PFSK-1 (cell line): ENCODE results near the gene FER.

Experiments used
- FOXP2 ChIP-seq: optimal IDR thresholded peaks from 2 replicates; pipeline ENCODE3; 2011; ENCODE audit warnings: borderline replicate concordance, control low read depth, inconsistent platforms; ENCODE audit not compliant: insufficient read depth; ENCODE audit errors: extremely low read length, extremely low read depth
- POLR2AphosphoS5 ChIP-seq: IDR thresholded peaks from 2 replicates; pipeline ENCODE4 v1.6.1; 2012; ENCODE audit warnings: low read depth, mild to moderate bottlenecking, control low read depth, low read length, moderate library complexity
- SIN3A ChIP-seq: IDR thresholded peaks from 2 replicates; pipeline ENCODE4 v1.6.1; 2012; ENCODE audit warnings: mild to moderate bottlenecking, low read length, moderate library complexity, borderline replicate concordance; ENCODE audit not compliant: insufficient read depth
- TAF1 ChIP-seq: IDR thresholded peaks from 2 replicates; pipeline ENCODE4 v1.6.1; 2012; ENCODE audit warnings: low read length, control low read depth, borderline replicate concordance; ENCODE audit not compliant: insufficient read depth
- TF ChIP-seq, protein P1 (sequence below), 2 experiments: IDR thresholded peaks; 2 replicates each; pipeline versions ENCODE4 v1.6.1 to v1.8.0; 2011 to 2012; ENCODE audit warnings: low read depth in 2 of 2, low read length in 2 of 2, control low read depth in 1 of 2, inconsistent platforms in 1 of 2, mild to moderate bottlenecking in 1 of 2, moderate library complexity in 1 of 2; ENCODE audit not compliant: insufficient read depth in 1 of 2

Gene FER

DNA sequence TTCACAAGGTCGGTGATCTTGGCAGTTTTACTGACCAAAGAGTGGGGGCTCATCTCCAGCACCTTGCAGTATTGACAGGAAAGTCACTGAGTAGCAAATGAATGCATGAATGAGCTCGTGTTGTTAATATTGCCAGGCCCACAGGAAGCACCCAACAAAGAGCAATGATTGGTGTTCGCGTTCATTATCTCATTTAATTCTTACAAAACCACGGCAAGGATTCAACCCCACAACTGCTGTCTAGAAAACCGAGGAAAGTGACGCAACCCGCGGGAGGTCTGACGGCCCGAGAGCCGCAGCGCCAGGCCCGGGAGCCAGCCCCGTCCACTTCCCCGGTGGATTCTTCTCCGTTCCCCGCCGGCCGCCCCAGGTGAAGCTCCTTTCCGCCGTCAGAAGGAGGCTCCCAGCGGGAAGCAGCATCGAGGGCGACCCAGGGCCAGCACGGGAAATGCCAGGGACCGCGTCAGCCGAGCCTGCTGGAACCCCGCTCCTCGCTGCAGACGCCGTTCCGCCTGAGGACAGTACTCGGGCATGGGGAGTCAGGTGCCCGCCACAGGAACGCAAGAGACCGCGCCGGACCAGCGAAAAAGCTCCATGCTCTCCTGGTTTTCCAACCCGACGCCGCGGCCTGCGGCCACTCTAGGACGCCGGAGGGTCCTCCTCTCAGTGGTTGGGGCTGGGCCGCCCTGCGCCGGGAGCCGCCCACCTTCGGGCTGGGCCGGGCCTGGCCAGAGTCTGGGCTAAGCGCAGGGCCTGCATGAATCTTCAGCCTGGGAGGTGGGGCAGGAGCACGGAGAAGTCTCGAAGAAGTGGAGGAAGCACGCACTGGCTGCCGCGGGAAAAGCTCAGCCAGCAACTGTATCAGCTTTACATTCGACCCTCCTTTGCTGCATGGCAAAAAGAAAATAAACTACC lies 19.8 kb upstream of the FER start:
- peak; percentile 71; the same call in 1 of the 2 replicates for TF ChIP-seq POLR2AphosphoS5
- no peak for TF ChIP-seq FOXP2
- TF ChIP-seq, protein P1, sequence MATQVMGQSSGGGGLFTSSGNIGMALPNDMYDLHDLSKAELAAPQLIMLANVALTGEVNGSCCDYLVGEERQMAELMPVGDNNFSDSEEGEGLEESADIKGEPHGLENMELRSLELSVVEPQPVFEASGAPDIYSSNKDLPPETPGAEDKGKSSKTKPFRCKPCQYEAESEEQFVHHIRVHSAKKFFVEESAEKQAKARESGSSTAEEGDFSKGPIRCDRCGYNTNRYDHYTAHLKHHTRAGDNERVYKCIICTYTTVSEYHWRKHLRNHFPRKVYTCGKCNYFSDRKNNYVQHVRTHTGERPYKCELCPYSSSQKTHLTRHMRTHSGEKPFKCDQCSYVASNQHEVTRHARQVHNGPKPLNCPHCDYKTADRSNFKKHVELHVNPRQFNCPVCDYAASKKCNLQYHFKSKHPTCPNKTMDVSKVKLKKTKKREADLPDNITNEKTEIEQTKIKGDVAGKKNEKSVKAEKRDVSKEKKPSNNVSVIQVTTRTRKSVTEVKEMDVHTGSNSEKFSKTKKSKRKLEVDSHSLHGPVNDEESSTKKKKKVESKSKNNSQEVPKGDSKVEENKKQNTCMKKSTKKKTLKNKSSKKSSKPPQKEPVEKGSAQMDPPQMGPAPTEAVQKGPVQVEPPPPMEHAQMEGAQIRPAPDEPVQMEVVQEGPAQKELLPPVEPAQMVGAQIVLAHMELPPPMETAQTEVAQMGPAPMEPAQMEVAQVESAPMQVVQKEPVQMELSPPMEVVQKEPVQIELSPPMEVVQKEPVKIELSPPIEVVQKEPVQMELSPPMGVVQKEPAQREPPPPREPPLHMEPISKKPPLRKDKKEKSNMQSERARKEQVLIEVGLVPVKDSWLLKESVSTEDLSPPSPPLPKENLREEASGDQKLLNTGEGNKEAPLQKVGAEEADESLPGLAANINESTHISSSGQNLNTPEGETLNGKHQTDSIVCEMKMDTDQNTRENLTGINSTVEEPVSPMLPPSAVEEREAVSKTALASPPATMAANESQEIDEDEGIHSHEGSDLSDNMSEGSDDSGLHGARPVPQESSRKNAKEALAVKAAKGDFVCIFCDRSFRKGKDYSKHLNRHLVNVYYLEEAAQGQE (IDR thresholded peaks at IDR 0.05; ENCODE audit: insufficient read depth in 1 of 2, low read depth in 2 of 2, low read length in 2 of 2) = 0 out of 4 replicates have a peak, but pooled peaks of 1 of the 2 experiments have one; percentile 52
- TF ChIP-seq TAF1 = peak; percentile 69
- TF ChIP-seq SIN3A = no peak

DNA sequence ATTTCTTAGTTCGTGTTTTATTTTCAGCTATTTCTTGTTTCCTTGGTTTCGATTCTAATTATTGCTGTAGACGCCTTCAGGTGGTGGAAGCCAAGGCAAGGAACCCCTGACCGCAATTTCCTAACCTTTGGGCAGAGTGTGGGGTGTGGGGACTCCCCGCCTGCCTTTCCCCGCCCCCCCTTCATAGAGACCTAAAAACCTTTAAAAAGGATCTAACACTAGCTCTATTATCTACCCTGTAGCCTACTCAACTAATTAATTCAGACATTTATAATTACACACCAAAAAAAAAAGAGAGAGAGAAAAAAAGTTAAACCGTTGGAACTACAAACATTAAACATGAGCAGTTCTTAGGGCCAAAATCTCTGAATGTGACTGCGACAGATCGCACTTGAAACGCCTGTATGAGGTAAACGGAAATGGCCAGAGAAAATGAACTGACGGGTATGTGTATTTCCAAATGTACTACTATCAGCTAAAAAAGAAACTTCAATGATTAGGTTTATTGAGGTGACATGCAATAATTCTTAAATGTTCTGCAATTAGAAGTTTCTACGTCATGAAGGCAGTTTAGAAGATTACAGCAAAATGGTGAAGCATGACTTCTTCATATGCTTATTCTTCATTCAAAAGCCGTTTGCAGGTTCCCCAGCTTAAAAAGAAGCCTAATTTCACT lies 19.0 kb upstream of the FER start:
- TF ChIP-seq, protein P1 (IDR thresholded peaks at IDR 0.05; ENCODE audit: insufficient read depth in 1 of 2, low read depth in 2 of 2, low read length in 2 of 2) = no peak
- no peak for TF ChIP-seq FOXP2
- TF ChIP-seq POLR2AphosphoS5 = no peak
- TF ChIP-seq TAF1 = no peak
- no peak for TF ChIP-seq SIN3A

DNA sequence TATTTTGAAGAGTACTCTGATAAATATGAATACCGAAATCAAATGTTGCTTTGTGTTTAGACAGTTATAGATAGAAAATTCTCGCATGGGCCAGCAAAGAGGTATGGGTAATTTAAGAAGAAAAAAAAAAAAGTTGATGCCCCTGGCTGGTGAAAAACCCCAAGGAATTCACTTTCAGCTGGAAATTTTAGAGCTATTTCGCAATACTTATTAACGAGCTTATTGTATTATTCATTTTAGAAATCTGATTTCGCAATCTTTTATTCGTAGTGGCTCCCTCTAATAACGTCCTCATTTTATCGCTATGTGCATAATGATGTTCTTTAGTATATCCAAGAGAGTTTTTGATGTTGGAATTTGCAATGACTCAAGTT lies 18.5 kb upstream of the FER start:
- TF ChIP-seq, protein P1 (IDR thresholded peaks at IDR 0.05; ENCODE audit: insufficient read depth in 1 of 2, low read depth in 2 of 2, low read length in 2 of 2) = no peak
- TF ChIP-seq POLR2AphosphoS5 (no peak), SIN3A (no peak), TAF1 (no peak), FOXP2 (no peak)

DNA sequence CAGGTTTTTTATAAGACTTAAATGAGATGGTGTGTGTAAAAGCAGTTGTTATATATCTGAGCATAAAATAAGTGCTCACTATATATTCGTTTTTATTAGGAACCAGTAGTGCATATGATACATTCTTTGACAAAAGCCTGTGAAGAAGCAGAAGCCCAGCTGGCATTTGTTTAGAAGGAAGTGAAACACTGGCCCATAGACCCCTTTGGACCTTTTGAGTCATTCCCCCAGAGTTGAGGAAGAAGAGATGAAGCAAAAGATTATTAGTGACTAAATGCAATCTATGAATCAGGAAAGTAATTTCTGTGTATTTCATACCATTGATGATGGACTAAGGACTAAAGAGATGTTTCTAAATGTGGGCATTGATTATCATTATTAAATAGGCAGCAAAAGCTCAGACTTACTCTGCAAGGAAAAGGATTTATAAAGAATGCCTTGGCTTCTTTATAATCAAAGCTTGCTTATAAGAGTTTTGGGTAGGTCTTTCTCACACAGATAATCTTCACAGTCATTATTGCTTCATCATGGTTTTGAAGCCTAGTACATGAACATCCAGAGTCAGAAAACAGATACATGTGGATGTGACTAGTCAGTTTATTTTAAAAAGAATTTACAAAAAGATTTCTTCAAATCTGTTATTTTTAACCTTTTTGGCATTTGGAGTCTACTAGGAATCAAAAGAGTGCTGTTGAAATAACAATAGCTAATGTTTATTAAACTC lies 16.9 kb upstream of the FER start:
- TF ChIP-seq POLR2AphosphoS5 (no peak), FOXP2 (no peak), TAF1 (no peak), SIN3A (no peak)
- TF ChIP-seq, protein P1 (IDR thresholded peaks at IDR 0.05; ENCODE audit: insufficient read depth in 1 of 2, low read depth in 2 of 2, low read length in 2 of 2) = no peak
